HepG2 (cell line): Measurements from ENCODE around the gene SLC19A1. TPM values are rescaled to one million over a fixed set of nuclear protein-coding genes. Genes with fewer than 3 reads are reported as not detected.

Experiments used
- ATF7-NPFF ChIP-seq: sonication (generic); formaldehyde crosslinking; IDR thresholded peaks from 2 replicates; pipeline ENCODE4 v1.8.1; 2023; ENCODE audit warnings: mild to moderate bottlenecking, low read depth, missing genetic modification reagents, moderate library complexity
- FOXA1 ChIP-seq, 2 experiments: fragments of 450-650 bp in 1 of 2; sonication (generic) in 1 of 2; formaldehyde crosslinking in 1 of 2; IDR thresholded peaks; 2 replicates each; pipeline versions ENCODE4 v1.4.0 to v1.6.1; 2016 to 2020; ENCODE audit warnings: missing genetic modification reagents in 1 of 2
- GZF1 ChIP-seq: sonication (generic); formaldehyde crosslinking; IDR thresholded peaks from 2 replicates; pipeline ENCODE4 v1.5.1; 2020; ENCODE audit warnings: mild to moderate bottlenecking, missing genetic modification reagents
- MEIS1 ChIP-seq: sonication (generic); formaldehyde crosslinking; IDR thresholded peaks from 2 replicates; pipeline ENCODE4 v1.9.0; 2021; ENCODE audit warnings: mild to moderate bottlenecking, missing genetic modification reagents, moderate library complexity, borderline replicate concordance
- MYNN ChIP-seq: sonication (generic); formaldehyde crosslinking; IDR thresholded peaks from 2 replicates; pipeline ENCODE4 v1.4.0; 2020; ENCODE audit warnings: mild to moderate bottlenecking, low read depth, missing genetic modification reagents
- PHF5A ChIP-seq: IDR thresholded peaks from one replicate; pipeline ENCODE4 v1.6.1; 2018; ENCODE audit warnings: low read depth, missing genetic modification reagents; ENCODE audit not compliant: unreplicated experiment
- PRDM10 ChIP-seq: sonication (generic); formaldehyde crosslinking; IDR thresholded peaks from 2 replicates; pipeline ENCODE4 v1.4.0; 2020; ENCODE audit warnings: low read depth, missing genetic modification reagents
- ZFP36L2 ChIP-seq: sonication (generic); formaldehyde crosslinking; IDR thresholded peaks from 2 replicates; pipeline ENCODE4 v1.4.0; 2020; ENCODE audit warnings: missing genetic modification reagents
- ZNF180 ChIP-seq: sonication (generic); formaldehyde crosslinking; IDR thresholded peaks from 2 replicates; pipeline ENCODE4 v1.4.0; 2020; ENCODE audit warnings: low read depth, missing genetic modification reagents, borderline replicate concordance
- ZNF879 ChIP-seq: sonication (generic); formaldehyde crosslinking; IDR thresholded peaks from 2 replicates; pipeline ENCODE4 v1.8.1; 2023; ENCODE audit warnings: missing genetic modification reagents
- polyA plus RNA-seq, 8 experiments: library from polyadenylated mRNA; depleted of rRNA in 3 of 8; stranded (reverse) in 7 of 8; unstranded in 1 of 8; fragments of >200 nt; fragmentation: Illumina TruSeq in 4 of 8; extraction: Trizol in 4 of 8; gene quantifications; 2 replicates each; pipeline versions ENCODE4 v1.2.1 to v1.2.3, GENCODE V29; 2011 to 2016; ENCODE audit warnings: low read depth in 4 of 8, missing spikeins in 1 of 8, mixed read lengths in 1 of 8; ENCODE audit not compliant: insufficient read depth in 1 of 8
- total RNA-seq, 5 experiments: library from RNA; depleted of rRNA; stranded (reverse); fragments of >200 nt; fragmentation: Illumina TruSeq; extraction: Trizol; gene quantifications; 2 replicates each; pipeline ENCODE4 v1.2.3, GENCODE V29; 2016; ENCODE audit warnings: low read depth in 1 of 5
- TF ChIP-seq, protein P1 (sequence below): sonication (generic); formaldehyde crosslinking; IDR thresholded peaks from 2 replicates; pipeline ENCODE4 v1.9.0; 2021; ENCODE audit warnings: missing genetic modification reagents, borderline replicate concordance
- TF ChIP-seq, protein P2 (sequence below): sonication (generic); formaldehyde crosslinking; IDR thresholded peaks from 2 replicates; pipeline ENCODE4 v1.5.1; 2020; ENCODE audit warnings: mild to moderate bottlenecking, moderate library complexity, missing genetic modification reagents
- TF ChIP-seq, protein P3 (sequence below): sonication (generic); formaldehyde crosslinking; IDR thresholded peaks from 2 replicates; pipeline ENCODE4 v1.5.0; 2020; ENCODE audit warnings: mild to moderate bottlenecking, missing genetic modification reagents, borderline replicate concordance
- TF ChIP-seq, protein P4 (sequence below): sonication (generic); formaldehyde crosslinking; IDR thresholded peaks from 2 replicates; pipeline ENCODE4 v1.5.1; 2020; ENCODE audit warnings: missing genetic modification reagents, mild to moderate bottlenecking, borderline replicate concordance

SLC19A1 gene
- total and polyA plus RNA-seq, 2 of the 13 experiments (the other 11 are each of a cell fraction or from before 2014, with no cell fraction given): 21.8 to 23.0 TPM

DNA sequence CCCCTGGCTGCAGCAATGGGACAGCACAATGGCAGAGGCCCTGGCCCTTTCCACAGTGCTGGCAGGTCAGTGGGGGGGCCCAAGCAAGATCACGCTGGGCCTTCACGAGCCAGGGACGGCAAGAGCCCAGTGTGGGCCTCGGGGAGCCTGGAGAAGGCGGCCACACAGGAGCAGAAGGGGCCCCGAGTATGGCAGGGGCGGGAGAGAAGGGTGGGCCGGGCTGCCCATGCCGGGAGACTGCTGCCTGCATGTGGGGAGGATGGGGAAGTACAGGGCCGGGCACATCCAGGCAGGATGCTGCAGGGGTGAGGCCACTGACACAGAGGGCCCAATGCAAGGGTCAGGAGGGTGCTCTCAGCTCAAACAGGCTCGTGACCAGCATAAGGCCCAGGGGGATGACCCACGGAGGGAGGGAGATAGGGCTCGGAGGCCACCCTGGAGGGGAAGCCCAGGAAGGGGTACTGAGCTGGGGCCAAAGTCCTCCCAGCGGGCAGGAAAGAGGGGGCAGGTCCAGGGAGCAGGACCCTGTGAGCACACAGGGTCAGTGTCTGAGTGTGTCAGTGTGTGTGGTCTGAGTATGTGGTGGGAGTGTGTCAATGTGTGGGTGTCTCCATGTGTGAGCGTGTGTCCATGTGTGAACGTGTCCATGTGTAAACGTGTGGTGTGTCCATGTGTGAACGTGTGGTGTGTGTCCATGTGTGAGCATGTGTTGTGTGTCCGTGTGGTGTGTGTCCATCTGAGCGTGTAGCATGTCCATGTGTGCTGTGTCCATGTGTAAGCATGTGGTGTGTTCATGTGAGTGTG, 13.1 kb downstream of the SLC19A1 start (continued):
- TF ChIP-seq, protein P1, sequence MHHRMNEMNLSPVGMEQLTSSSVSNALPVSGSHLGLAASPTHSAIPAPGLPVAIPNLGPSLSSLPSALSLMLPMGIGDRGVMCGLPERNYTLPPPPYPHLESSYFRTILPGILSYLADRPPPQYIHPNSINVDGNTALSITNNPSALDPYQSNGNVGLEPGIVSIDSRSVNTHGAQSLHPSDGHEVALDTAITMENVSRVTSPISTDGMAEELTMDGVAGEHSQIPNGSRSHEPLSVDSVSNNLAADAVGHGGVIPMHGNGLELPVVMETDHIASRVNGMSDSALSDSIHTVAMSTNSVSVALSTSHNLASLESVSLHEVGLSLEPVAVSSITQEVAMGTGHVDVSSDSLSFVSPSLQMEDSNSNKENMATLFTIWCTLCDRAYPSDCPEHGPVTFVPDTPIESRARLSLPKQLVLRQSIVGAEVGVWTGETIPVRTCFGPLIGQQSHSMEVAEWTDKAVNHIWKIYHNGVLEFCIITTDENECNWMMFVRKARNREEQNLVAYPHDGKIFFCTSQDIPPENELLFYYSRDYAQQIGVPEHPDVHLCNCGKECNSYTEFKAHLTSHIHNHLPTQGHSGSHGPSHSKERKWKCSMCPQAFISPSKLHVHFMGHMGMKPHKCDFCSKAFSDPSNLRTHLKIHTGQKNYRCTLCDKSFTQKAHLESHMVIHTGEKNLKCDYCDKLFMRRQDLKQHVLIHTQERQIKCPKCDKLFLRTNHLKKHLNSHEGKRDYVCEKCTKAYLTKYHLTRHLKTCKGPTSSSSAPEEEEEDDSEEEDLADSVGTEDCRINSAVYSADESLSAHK (CRISPR knock-in tag): no peak
- TF ChIP-seq, protein P2, sequence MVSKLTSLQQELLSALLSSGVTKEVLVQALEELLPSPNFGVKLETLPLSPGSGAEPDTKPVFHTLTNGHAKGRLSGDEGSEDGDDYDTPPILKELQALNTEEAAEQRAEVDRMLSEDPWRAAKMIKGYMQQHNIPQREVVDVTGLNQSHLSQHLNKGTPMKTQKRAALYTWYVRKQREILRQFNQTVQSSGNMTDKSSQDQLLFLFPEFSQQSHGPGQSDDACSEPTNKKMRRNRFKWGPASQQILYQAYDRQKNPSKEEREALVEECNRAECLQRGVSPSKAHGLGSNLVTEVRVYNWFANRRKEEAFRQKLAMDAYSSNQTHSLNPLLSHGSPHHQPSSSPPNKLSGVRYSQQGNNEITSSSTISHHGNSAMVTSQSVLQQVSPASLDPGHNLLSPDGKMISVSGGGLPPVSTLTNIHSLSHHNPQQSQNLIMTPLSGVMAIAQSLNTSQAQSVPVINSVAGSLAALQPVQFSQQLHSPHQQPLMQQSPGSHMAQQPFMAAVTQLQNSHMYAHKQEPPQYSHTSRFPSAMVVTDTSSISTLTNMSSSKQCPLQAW (CRISPR knock-in tag): peak; percentile 85
- TF ChIP-seq MEIS1 (CRISPR knock-in tag) (0 out of 2 replicates have a peak, but pooled peaks have one; percentile 10), PRDM10 (CRISPR knock-in tag) (no peak), GZF1 (CRISPR knock-in tag) (no peak), ZNF879 (CRISPR knock-in tag) (no peak), MYNN (CRISPR knock-in tag) (no peak), PHF5A (CRISPR knock-in tag) (no peak), ZNF180 (CRISPR knock-in tag) (no peak), ATF7-NPFF (no peak), ZFP36L2 (CRISPR knock-in tag) (no peak), FOXA1 (IDR thresholded peaks at IDR 0.05) (no peak), FOXA1 (CRISPR knock-in tag; IDR thresholded peaks at IDR 0.05) (no peak)
- TF ChIP-seq, protein P3, sequence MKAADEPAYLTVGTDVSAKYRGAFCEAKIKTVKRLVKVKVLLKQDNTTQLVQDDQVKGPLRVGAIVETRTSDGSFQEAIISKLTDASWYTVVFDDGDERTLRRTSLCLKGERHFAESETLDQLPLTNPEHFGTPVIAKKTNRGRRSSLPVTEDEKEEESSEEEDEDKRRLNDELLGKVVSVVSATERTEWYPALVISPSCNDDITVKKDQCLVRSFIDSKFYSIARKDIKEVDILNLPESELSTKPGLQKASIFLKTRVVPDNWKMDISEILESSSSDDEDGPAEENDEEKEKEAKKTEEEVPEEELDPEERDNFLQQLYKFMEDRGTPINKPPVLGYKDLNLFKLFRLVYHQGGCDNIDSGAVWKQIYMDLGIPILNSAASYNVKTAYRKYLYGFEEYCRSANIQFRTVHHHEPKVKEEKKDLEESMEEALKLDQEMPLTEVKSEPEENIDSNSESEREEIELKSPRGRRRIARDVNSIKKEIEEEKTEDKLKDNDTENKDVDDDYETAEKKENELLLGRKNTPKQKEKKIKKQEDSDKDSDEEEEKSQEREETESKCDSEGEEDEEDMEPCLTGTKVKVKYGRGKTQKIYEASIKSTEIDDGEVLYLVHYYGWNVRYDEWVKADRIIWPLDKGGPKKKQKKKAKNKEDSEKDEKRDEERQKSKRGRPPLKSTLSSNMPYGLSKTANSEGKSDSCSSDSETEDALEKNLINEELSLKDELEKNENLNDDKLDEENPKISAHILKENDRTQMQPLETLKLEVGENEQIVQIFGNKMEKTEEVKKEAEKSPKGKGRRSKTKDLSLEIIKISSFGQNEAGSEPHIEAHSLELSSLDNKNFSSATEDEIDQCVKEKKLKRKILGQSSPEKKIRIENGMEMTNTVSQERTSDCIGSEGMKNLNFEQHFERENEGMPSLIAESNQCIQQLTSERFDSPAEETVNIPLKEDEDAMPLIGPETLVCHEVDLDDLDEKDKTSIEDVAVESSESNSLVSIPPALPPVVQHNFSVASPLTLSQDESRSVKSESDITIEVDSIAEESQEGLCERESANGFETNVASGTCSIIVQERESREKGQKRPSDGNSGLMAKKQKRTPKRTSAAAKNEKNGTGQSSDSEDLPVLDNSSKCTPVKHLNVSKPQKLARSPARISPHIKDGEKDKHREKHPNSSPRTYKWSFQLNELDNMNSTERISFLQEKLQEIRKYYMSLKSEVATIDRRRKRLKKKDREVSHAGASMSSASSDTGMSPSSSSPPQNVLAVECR (CRISPR knock-in tag): peak; percentile 64; the same call in 1 of the 2 replicates
- TF ChIP-seq, protein P4, sequence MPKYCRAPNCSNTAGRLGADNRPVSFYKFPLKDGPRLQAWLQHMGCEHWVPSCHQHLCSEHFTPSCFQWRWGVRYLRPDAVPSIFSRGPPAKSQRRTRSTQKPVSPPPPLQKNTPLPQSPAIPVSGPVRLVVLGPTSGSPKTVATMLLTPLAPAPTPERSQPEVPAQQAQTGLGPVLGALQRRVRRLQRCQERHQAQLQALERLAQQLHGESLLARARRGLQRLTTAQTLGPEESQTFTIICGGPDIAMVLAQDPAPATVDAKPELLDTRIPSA (CRISPR knock-in tag): no peak
